MM.1S (cell line): ENCODE data around the gene POLR1D.

Experiments used
- EZH2phosphoT487 ChIP-seq: fragments of 300-600 bp; sonication (generic); IDR thresholded peaks from 2 replicates; pipeline ENCODE4 v1.6.1; 2018; ENCODE audit warnings: antibody characterized with exemption, low read length
- TF ChIP-seq, protein P1 (sequence below): fragments of 300-600 bp; sonication (generic); IDR thresholded peaks from 2 replicates; pipeline ENCODE4 v1.5.1; 2016; ENCODE audit warnings: antibody characterized with exemption, low read length, mixed read lengths

DNA sequence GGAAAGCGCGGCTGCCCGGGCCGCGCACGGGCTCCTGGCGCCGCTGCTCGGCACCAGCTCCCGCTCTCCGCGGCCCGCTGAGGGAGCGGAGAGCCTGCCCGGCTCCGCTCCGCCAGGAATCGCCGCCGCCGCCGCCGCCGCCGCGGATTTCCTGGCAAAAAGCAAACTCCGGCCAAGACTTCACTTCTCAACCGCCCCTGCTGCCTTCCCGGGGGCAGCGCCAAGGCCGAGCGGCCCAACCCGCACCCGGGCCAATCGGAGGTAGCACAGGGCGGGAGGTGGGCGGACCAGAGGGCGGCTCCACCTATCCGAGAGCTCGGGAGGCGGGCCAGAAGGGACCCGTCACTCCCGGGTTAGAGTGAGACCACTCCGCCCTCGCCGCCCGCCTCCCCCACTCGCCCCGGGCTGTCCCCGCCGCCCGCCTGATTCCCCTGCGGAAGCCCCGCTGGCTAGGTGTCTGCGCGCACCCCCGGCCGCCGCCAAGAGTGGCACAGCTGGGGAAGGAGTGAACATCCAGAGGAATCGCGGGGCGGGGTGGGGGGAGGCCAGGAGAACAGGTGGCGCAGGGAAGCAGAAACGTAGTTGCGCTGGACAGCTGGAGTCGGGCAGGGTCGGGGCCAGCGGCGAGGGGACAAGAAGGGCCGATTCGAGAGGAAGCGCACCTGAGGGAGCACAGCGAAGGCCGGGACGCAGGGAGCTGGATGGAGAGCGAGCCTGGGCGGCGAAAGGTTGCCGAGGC lies 1.1 kb upstream of the POLR1D start, which contains the start of gene LNX2:
- TF ChIP-seq, protein P1, sequence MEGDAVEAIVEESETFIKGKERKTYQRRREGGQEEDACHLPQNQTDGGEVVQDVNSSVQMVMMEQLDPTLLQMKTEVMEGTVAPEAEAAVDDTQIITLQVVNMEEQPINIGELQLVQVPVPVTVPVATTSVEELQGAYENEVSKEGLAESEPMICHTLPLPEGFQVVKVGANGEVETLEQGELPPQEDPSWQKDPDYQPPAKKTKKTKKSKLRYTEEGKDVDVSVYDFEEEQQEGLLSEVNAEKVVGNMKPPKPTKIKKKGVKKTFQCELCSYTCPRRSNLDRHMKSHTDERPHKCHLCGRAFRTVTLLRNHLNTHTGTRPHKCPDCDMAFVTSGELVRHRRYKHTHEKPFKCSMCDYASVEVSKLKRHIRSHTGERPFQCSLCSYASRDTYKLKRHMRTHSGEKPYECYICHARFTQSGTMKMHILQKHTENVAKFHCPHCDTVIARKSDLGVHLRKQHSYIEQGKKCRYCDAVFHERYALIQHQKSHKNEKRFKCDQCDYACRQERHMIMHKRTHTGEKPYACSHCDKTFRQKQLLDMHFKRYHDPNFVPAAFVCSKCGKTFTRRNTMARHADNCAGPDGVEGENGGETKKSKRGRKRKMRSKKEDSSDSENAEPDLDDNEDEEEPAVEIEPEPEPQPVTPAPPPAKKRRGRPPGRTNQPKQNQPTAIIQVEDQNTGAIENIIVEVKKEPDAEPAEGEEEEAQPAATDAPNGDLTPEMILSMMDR, result no peak
- TF ChIP-seq EZH2phosphoT487, result no peak
